ENCODE measurements around the gene EPB41. TPM values are rescaled to one million over a fixed set of nuclear protein-coding genes. Genes with fewer than 3 reads are reported as not detected.

Gene EPB41
- total and polyA plus RNA-seq, 9 of the 15 experiments (the other 6 are each of a cell fraction or from before 2014, with no cell fraction given), result 3.7 to 213 (median 141) TPM

DNA sequence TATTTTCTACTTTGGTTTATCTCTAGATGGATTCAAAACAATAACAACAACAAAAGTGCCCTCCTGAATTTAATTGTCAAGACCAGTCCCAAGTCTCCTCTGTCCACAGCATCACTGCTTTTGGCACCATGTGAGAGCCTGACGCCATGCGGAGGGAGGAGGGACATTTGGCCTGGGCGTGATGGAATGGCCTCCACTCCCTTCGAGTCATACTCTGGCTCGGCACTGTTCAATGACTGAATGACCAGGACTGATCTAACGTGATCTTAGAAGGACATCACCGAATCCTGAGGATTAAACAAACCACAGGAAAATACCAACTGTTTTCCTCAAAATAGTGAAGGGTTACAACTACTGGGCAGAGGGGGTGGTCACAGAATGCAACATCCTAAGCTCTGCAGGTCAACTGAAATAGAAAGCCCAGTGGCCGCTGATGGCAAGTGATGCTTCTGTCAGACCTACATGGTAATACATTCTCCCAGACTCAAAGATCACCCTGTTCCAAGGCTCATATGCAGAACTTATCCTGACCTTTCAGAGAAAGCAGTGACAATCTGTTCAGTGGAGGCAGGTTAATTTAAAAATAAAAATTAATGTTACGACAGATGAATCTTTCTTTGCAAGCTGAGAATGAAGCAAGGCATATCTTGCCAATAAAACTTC, 248.2 kb downstream of the EPB41 start:
- H3K9ac ChIP-seq (ENCODE audit: insufficient read depth in 1 of 2, low read depth in 2 of 2, low read length in 2 of 2), result peak overlapping the region in 1 of 2 experiments; percentile 67; a peak in 2 of 4 replicates
- intact Hi-C loops (cut with micrococcal nuclease), result no loop called here
- no TSS peak for BruUV-seq (replicated peaks)
- H3K9me1 ChIP-seq (ENCODE audit: control insufficient read depth, insufficient read depth, low read length), result no peaks in the 10 kb centered on the region
- 91% methylated on average over 9 of the region's 9 CpGs for WGBS (ENCODE audit: insufficient coverage, low coverage, missing lambda C conversion rate)
- H3K4me3 ChIP-seq, result no peak overlapping the region
- FAIRE-seq (no peak), DNase-seq (ENCODE audit: extremely low read depth in 1 of 4, low spot score in 3 of 4) (no peak), ATAC-seq (peak; percentile 18; the same call in 1 of the 3 replicates)
- no peaks in the 10 kb centered on the region; the same call in 1 of the 2 replicates for H3K9me3 ChIP-seq (replicated peaks; ENCODE audit: control insufficient read depth, insufficient read depth, low read depth, low read length)
- peaks cover 10 to 13% of the 10 kb centered on the region in 2 experiments for H3K4me1 ChIP-seq (replicated peaks in 1 of 2; ENCODE audit: control insufficient read depth in 2 of 2, insufficient read depth in 2 of 2, low read length in 2 of 2)
- TF ChIP-seq MAFG (tag; conservative IDR thresholded peaks at IDR 0.05), result no peak
- no peak for TF ChIP-seq SNRNP70 (optimal IDR thresholded peaks at IDR 0.05; ENCODE audit: low read depth, low read length)
- TF ChIP-seq, protein P1, sequence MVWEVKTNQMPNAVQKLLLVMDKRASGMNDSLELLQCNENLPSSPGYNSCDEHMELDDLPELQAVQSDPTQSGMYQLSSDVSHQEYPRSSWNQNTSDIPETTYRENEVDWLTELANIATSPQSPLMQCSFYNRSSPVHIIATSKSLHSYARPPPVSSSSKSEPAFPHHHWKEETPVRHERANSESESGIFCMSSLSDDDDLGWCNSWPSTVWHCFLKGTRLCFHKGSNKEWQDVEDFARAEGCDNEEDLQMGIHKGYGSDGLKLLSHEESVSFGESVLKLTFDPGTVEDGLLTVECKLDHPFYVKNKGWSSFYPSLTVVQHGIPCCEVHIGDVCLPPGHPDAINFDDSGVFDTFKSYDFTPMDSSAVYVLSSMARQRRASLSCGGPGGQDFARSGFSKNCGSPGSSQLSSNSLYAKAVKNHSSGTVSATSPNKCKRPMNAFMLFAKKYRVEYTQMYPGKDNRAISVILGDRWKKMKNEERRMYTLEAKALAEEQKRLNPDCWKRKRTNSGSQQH (CRISPR knock-in tag; IDR thresholded peaks at IDR 0.05), result no peak
- TF ChIP-seq, protein P2, sequence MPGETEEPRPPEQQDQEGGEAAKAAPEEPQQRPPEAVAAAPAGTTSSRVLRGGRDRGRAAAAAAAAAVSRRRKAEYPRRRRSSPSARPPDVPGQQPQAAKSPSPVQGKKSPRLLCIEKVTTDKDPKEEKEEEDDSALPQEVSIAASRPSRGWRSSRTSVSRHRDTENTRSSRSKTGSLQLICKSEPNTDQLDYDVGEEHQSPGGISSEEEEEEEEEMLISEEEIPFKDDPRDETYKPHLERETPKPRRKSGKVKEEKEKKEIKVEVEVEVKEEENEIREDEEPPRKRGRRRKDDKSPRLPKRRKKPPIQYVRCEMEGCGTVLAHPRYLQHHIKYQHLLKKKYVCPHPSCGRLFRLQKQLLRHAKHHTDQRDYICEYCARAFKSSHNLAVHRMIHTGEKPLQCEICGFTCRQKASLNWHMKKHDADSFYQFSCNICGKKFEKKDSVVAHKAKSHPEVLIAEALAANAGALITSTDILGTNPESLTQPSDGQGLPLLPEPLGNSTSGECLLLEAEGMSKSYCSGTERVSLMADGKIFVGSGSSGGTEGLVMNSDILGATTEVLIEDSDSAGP (CRISPR knock-in tag; IDR thresholded peaks at IDR 0.05), result no peak
- TF ChIP-seq, protein P3, sequence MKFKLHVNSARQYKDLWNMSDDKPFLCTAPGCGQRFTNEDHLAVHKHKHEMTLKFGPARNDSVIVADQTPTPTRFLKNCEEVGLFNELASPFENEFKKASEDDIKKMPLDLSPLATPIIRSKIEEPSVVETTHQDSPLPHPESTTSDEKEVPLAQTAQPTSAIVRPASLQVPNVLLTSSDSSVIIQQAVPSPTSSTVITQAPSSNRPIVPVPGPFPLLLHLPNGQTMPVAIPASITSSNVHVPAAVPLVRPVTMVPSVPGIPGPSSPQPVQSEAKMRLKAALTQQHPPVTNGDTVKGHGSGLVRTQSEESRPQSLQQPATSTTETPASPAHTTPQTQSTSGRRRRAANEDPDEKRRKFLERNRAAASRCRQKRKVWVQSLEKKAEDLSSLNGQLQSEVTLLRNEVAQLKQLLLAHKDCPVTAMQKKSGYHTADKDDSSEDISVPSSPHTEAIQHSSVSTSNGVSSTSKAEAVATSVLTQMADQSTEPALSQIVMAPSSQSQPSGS (CRISPR knock-in tag; IDR thresholded peaks at IDR 0.05), result no peak
- TF ChIP-seq STAT5B (CRISPR knock-in tag; IDR thresholded peaks at IDR 0.05), result no peak
- TF ChIP-seq, protein P4, sequence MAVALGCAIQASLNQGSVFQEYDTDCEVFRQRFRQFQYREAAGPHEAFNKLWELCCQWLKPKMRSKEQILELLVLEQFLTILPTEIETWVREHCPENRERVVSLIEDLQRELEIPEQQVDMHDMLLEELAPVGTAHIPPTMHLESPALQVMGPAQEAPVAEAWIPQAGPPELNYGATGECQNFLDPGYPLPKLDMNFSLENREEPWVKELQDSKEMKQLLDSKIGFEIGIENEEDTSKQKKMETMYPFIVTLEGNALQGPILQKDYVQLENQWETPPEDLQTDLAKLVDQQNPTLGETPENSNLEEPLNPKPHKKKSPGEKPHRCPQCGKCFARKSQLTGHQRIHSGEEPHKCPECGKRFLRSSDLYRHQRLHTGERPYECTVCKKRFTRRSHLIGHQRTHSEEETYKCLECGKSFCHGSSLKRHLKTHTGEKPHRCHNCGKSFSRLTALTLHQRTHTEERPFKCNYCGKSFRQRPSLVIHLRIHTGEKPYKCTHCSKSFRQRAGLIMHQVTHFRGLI (CRISPR knock-in tag; IDR thresholded peaks at IDR 0.05), result no peak
- no peak overlapping the region for H2AFZ ChIP-seq (ENCODE audit: low read depth, low read length)
- H3K36me3 ChIP-seq (ENCODE audit: control insufficient read depth, insufficient read depth, low read length), result peaks cover 98% of the 10 kb centered on the region
- ChIA-PET POLR2A (interaction anchor here (0.8 to 14.0 kb wide), 3 partner anchors 9 to 34 kb away, joined by 3 to 129 read pairs (median 38); partner anchors contain the start of gene SRSF4), CTCF (ENCODE audit: low intra/inter-chr PET ratio) (no interaction called here)
- no peak overlapping the region; the same call in 2 of the 3 replicates for H3K27ac ChIP-seq (ENCODE audit: extremely low read depth, low read depth, low read length)
- H3K27me3 ChIP-seq (ENCODE audit: control insufficient read depth in 2 of 2, insufficient read depth in 2 of 2, low read length in 2 of 2), result no peaks in the 10 kb centered on the region
- in situ Hi-C loops (cut with MboI), result no loop called here
- no peak overlapping the region for H3K4me2 ChIP-seq (ENCODE audit: insufficient read depth, low read length)
- H3K79me2 ChIP-seq (ENCODE audit: control insufficient read depth, insufficient read depth, low read length), result peaks cover 83% of the 10 kb centered on the region
- peaks cover 7% of the 10 kb centered on the region for H4K20me1 ChIP-seq (replicated peaks; ENCODE audit: control insufficient read depth, insufficient read depth, low read length)
